Coronary artery (tissue), 2 donors: ENCODE data around the gene LGALS7B.
"Not testable (repeated sequence)": the region's sequence is repeated elsewhere in the genome, so short reads cannot be mapped to it uniquely, and the experiment has no call there.

ENCODE experiments used
- DNase-seq: peaks from one replicate; pipeline ENCODE4 v3.0.0-alpha.2; 2017; ENCODE audit warnings: low spot score
- H3K27ac ChIP-seq, 2 donors: fragments of 200-600 bp; sonication (generic); one replicate each; pipeline ENCODE4 v1.5.1; 2016 to 2019
- H3K4me3 ChIP-seq: fragments of 200-600 bp; sonication (generic); 2 replicates; pipeline ENCODE4 v1.5.1; 2016; ENCODE audit warnings: mild to moderate bottlenecking, moderate library complexity
- TF ChIP-seq, protein P1 (sequence below): fragments of 200-600 bp; sonication (generic); IDR thresholded peaks from one replicate; pipeline ENCODE4 v1.5.1; 2019; ENCODE audit warnings: antibody characterized with exemption

LGALS7B gene

DNA sequence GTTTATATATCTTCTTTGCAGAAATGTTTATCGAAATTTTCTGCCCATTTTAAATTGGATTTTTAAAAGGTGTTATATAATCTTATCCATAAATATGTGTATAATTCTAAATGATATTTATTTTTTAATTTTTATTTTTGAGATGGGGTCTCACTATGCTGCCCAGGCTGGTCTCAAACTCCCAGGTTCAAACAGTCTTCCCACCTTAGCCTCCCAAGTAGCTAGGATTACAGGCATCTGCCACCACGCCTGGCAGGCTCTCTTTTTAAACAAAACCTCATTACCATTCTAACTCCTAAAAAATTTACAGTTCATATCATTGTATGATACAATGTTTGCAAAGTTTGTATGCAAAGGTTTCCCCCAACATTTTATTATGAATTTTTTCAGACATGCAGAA is 7.2 kb downstream of the LGALS7B start:
- Histone ChIP-seq H3K27ac (no peak overlapping the region), H3K4me3 (no peak overlapping the region)
- TF ChIP-seq, protein P1, sequence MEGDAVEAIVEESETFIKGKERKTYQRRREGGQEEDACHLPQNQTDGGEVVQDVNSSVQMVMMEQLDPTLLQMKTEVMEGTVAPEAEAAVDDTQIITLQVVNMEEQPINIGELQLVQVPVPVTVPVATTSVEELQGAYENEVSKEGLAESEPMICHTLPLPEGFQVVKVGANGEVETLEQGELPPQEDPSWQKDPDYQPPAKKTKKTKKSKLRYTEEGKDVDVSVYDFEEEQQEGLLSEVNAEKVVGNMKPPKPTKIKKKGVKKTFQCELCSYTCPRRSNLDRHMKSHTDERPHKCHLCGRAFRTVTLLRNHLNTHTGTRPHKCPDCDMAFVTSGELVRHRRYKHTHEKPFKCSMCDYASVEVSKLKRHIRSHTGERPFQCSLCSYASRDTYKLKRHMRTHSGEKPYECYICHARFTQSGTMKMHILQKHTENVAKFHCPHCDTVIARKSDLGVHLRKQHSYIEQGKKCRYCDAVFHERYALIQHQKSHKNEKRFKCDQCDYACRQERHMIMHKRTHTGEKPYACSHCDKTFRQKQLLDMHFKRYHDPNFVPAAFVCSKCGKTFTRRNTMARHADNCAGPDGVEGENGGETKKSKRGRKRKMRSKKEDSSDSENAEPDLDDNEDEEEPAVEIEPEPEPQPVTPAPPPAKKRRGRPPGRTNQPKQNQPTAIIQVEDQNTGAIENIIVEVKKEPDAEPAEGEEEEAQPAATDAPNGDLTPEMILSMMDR: no peak
- DNase-seq: no peak

DNA sequence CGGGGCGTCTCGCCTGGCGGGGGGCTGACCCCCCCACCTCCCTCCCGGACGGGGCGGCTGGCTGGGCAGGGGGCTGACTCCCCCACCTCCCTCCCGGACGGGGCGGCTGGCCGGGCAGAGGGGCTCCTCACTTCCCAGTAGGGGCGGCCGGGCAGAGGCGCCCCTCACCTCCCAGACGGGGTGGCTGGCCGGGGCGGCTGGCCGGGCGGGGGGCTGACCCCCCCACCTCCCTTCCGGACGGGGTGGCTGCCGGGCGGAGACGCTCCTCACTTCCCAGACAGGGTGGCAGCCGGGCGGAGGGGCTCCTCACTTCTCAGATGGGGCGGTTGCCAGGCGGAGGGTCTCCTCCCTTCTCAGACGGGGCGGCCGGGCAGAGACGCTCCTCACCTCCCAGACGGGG is 8.8 kb downstream of the LGALS7B start:
- H3K27ac ChIP-seq, DNase-seq, H3K4me3 ChIP-seq: not testable (repeated sequence)

DNA sequence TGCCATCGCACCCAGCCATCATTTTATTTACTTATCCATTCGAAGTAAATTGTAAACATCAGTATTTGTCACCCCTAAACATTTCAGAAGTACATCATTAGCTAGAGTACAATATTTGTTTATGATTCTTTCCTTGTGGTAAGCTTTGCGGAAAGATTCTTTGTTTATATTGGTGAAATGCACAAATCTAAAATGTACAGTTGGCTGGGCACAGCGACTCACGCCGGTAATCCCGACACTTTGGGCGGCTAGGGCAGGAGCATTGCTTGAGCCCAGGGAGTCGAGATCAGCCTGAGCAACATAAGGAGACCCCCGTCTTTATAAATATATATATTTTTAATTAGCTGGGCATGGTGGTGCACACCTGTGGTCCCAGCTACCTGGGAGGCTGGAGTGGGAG is 10.1 kb downstream of the LGALS7B start:
- DNase-seq: no peak
- TF ChIP-seq, protein P1: no peak
- no peak overlapping the region for H3K27ac ChIP-seq
- H3K4me3 ChIP-seq: no peak overlapping the region

DNA sequence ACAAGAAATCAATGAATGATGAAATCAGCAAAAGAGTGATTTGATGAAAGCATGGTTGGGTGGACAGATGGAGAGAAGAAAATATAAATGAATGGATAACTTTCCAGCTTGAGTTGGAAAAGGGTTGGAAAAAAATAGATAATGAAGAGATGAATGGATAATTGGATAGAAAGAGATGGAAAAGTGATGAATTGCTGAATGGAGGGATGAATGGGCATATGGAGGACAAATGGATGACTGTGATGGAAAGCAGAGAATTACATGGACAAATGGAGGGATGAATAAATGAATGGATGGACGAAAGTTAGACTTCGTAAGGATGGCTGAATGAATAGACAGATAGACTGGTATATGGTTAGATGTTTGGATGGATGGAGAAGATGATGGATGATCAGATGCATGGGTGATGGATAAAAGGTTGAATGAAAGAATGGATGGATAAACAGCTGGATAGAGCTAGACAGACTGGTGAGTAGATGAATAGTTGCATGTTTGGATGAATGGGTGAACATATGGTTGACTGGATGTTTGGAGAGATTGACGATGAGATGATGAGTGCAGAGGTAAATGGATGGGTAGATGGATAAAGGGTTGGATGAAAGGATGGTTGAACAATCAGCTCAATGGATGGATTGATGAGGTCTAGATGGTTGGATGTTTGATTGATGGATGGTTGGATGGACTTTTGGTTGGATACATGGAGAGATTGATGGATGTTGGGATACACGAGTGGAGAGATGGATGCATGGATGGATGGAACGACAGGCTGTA is 11.8 kb downstream of the LGALS7B start:
- TF ChIP-seq, protein P1: no peak
- Histone ChIP-seq H3K27ac (no peak overlapping the region), H3K4me3 (no peak overlapping the region)
- no peak for DNase-seq

DNA sequence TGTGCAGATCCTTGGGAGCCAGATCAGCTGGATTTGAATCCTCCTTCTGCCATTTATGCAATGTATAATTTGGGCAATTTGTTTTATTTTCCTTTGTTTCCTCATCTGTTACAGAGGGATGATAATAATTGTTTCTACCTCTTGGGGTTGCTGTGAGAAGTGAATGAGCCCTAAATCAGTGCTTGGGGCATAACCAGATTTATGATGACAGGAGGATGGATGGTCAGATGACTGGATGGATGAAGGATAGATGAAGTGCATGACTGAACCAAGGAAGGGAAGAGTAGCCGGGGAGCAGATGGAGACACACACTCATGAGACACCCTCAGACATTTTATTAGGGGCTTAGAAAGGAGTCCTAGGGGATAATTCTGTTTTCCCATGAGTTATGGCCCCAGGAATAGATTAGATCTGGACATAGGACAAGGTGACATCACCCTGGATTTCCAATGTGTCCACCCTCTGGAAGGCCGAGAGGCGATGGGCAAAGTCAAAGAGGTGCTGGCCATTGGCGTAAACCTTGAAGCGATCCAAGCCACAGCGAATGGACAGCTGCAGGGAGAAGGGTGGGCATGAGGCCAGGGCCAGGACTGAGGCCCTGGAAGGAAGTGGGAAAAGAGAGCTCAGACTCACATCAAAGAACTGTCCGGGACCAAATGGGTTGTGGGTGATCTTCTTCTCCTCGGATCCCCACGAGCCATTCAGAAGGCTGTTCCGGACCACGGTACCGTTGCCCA is 12.5 kb downstream of the LGALS7B start:
- DNase-seq: no peak
- TF ChIP-seq, protein P1: no peak
- H3K4me3 ChIP-seq: no peak overlapping the region
- H3K27ac ChIP-seq: no peak overlapping the region

DNA sequence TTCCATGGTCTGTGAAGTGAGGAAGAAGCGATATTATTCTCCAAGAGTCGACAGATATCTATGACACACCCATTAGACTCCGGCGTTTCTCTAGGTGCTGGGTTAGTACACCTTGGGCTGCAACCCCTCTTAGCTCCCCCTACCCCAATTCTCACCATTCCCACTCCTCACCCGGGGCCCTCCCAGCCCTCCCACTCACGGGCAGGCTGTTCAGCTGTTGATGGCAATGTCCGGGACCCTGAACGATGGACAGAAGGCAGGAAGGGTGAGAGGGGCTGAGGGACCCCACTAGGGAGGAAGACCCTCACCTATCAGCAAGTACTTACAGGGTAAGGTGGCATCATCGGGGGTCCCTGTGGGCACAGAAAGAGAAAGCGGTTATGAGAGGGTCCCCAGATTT is 14.5 kb downstream of the LGALS7B start:
- no peak overlapping the region for H3K27ac ChIP-seq
- no peak for DNase-seq
- TF ChIP-seq, protein P1: no peak
- H3K4me3 ChIP-seq: no peak overlapping the region

DNA sequence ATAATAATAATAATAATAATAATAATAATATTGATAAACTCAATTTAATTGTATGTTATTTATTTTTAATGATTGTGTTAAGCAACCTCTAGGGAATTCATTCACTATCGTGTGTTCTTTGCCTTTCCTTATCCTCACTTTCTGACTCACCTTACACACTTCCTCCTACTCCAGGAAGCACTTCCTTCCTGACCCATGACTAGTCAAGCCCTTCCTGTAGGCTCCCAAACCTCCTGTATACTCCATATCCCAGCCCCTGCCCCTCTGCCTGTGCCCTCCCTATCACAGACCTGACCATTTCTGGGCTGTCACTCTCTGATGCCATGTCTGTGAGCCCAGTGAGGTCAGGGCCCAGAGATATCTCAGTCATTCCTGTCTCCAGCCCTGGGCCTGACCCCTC is 16.2 kb downstream of the LGALS7B start:
- no peak overlapping the region for H3K27ac ChIP-seq
- TF ChIP-seq, protein P1: no peak

More for the DNA sequence above, 16.2 kb downstream of the LGALS7B start:
- no peak for DNase-seq
- no peak overlapping the region for H3K4me3 ChIP-seq
